SK-N-SH treated with all-trans-retinoic acid at 6 μM for 48 hours (cell line): ENCODE data around the gene CTXND2.
A peak's percentile ranks its signal among the peaks of the same experiment; 100 is the strongest.

Experiments
- ATAC-seq: fragments of 200-7000 bp; cut with Tn5 transposase; 3 replicates; pipeline ENCODE4 v1.9.1; 2020; ENCODE audit warnings: mild to moderate bottlenecking, moderate library complexity
- ARNTL ChIP-seq: fragments of 450-650 bp; formaldehyde crosslinking; IDR thresholded peaks from 2 replicates; pipeline ENCODE4 v1.5.0; 2020; ENCODE audit warnings: low read depth, mild to moderate bottlenecking, moderate library complexity, borderline replicate concordance
- BACH2 ChIP-seq: fragments of 250-450 bp; sonication (Bioruptor Pico); IDR thresholded peaks from 2 replicates; pipeline ENCODE4 v1.9.0; 2021; ENCODE audit warnings: mild to moderate bottlenecking, borderline replicate concordance
- CREB5 ChIP-seq: fragments of 250-450 bp; sonication (Bioruptor Pico); IDR thresholded peaks from 2 replicates; pipeline ENCODE4 v1.5.1; 2020; ENCODE audit warnings: low read depth, mild to moderate bottlenecking, moderate library complexity
- CSDC2 ChIP-seq: fragments of 250-450 bp; sonication (Bioruptor Pico); IDR thresholded peaks from 2 replicates; pipeline ENCODE4 v1.5.0; 2020; ENCODE audit warnings: mild to moderate bottlenecking, moderate library complexity
- CSRNP3 ChIP-seq: fragments of 250-450 bp; sonication (Bioruptor Pico); IDR thresholded peaks from 2 replicates; pipeline ENCODE4 v1.5.1; 2021; ENCODE audit warnings: mild to moderate bottlenecking, moderate library complexity
- ESRRG ChIP-seq: fragments of 250-450 bp; sonication (Bioruptor Pico); IDR thresholded peaks from 2 replicates; pipeline ENCODE4 v1.6.1; 2021; ENCODE audit warnings: mild to moderate bottlenecking
- GLIS3 ChIP-seq: fragments of 250-450 bp; sonication (Bioruptor Pico); IDR thresholded peaks from 2 replicates; pipeline ENCODE4 v1.5.0; 2020; ENCODE audit warnings: mild to moderate bottlenecking, moderate library complexity
- ISL1 ChIP-seq: fragments of 250-450 bp; sonication (Bioruptor Pico); IDR thresholded peaks from 2 replicates; pipeline ENCODE4 v2.1.2; 2022; ENCODE audit warnings: mild to moderate bottlenecking, moderate library complexity
- PATZ1 ChIP-seq: fragments of 250-450 bp; sonication (Bioruptor Pico); IDR thresholded peaks from 2 replicates; pipeline ENCODE4 v1.8.0; 2020; ENCODE audit warnings: mild to moderate bottlenecking, moderate library complexity, borderline replicate concordance
- POU6F1 ChIP-seq: fragments of 250-450 bp; sonication (Bioruptor Pico); IDR thresholded peaks from 2 replicates; pipeline ENCODE4 v1.8.0; 2021; ENCODE audit warnings: low read depth, mild to moderate bottlenecking, moderate library complexity, borderline replicate concordance
- PPARA ChIP-seq: fragments of 250-450 bp; sonication (Bioruptor Pico); IDR thresholded peaks from 2 replicates; pipeline ENCODE4 v1.5.0; 2020; ENCODE audit warnings: mild to moderate bottlenecking, borderline replicate concordance
- RARB ChIP-seq: fragments of 250-450 bp; sonication (Bioruptor Pico); IDR thresholded peaks from 2 replicates; pipeline ENCODE4 v1.8.0; 2021; ENCODE audit warnings: mild to moderate bottlenecking, moderate library complexity
- SNAI2 ChIP-seq: fragments of 250-450 bp; sonication (Bioruptor Pico); IDR thresholded peaks from 2 replicates; pipeline ENCODE4 v1.5.0; 2020; ENCODE audit warnings: mild to moderate bottlenecking, moderate library complexity
- TCF4 ChIP-seq: fragments of 250-450 bp; sonication (Bioruptor Pico); IDR thresholded peaks from 2 replicates; pipeline ENCODE4 v1.8.0; 2021; ENCODE audit warnings: mild to moderate bottlenecking, moderate library complexity, borderline replicate concordance
- TOX ChIP-seq: fragments of 250-450 bp; sonication (Bioruptor Pico); IDR thresholded peaks from 2 replicates; pipeline ENCODE4 v1.8.0; 2021; ENCODE audit warnings: mild to moderate bottlenecking, moderate library complexity, borderline replicate concordance
- TSHZ2 ChIP-seq: fragments of 250-450 bp; sonication (Bioruptor Pico); IDR thresholded peaks from 2 replicates; pipeline ENCODE4 v1.5.0; 2020; ENCODE audit warnings: mild to moderate bottlenecking, moderate library complexity
- ZFP3 ChIP-seq: fragments of 250-450 bp; sonication (Bioruptor Pico); IDR thresholded peaks from 2 replicates; pipeline ENCODE4 v1.5.0; 2020; ENCODE audit warnings: mild to moderate bottlenecking, moderate library complexity
- ZFP30 ChIP-seq: fragments of 450-650 bp; formaldehyde crosslinking; IDR thresholded peaks from 2 replicates; pipeline ENCODE4 v1.5.0; 2022; ENCODE audit warnings: mild to moderate bottlenecking, moderate library complexity
- ZNF565 ChIP-seq: fragments of 450-650 bp; formaldehyde crosslinking; conservative IDR thresholded peaks from 2 replicates; pipeline ENCODE4 v1.5.0; 2020; ENCODE audit warnings: low read depth, mild to moderate bottlenecking, moderate library complexity
- ZNF70 ChIP-seq: fragments of 450-650 bp; formaldehyde crosslinking; IDR thresholded peaks from 2 replicates; pipeline ENCODE4 v1.5.0; 2020; ENCODE audit warnings: mild to moderate bottlenecking, moderate library complexity
- ZNF8 ChIP-seq: fragments of 450-650 bp; formaldehyde crosslinking; IDR thresholded peaks from 2 replicates; pipeline ENCODE4 v1.5.0; 2020; ENCODE audit warnings: mild to moderate bottlenecking, moderate library complexity

CTXND2 gene

GRCh38 chr1:150874455-150875196 lies 12.3 kb upstream of the CTXND2 start:
- TF ChIP-seq SNAI2 (CRISPR knock-in tag) (no peak), PATZ1 (CRISPR knock-in tag) (no peak), CSRNP3 (CRISPR knock-in tag) (no peak), POU6F1 (no peak), ZNF565 (CRISPR knock-in tag) (no peak), TCF4 (CRISPR knock-in tag) (no peak), ARNTL (CRISPR knock-in tag) (no peak), GLIS3 (CRISPR knock-in tag) (no peak), ISL1 (CRISPR knock-in tag) (no peak), ZFP30 (CRISPR knock-in tag) (no peak), BACH2 (CRISPR knock-in tag) (no peak), TSHZ2 (no peak), CREB5 (CRISPR knock-in tag) (no peak), TOX (no peak), RARB (CRISPR knock-in tag) (no peak), ZNF70 (no peak), ESRRG (CRISPR knock-in tag) (no peak), CSDC2 (CRISPR knock-in tag) (no peak), ZFP3 (no peak)
- TF ChIP-seq, all 23 proteins: peak for 0
- ATAC-seq, result no peak

- peak; percentile 22; the same call in 2 of the 3 replicates for ATAC-seq
- TF ChIP-seq ZNF8 (CRISPR knock-in tag) (no peak), PPARA (no peak), ISL1 (CRISPR knock-in tag) (no peak), CSDC2 (CRISPR knock-in tag) (no peak), POU6F1 (no peak), ZNF70 (no peak), PATZ1 (CRISPR knock-in tag) (no peak), BACH2 (CRISPR knock-in tag) (no peak), GLIS3 (CRISPR knock-in tag) (no peak), TCF4 (CRISPR knock-in tag) (no peak), CSRNP3 (CRISPR knock-in tag) (no peak)
Observed at GRCh38 chr1:150875197-150876118, 11.5 kb upstream of the CTXND2 start.
